Left lung (tissue), 10 donors: ENCODE measurements around the gene PRCP. TPM values are rescaled to one million over a fixed set of nuclear protein-coding genes. Genes with fewer than 3 reads are reported as not detected.
A peak's percentile ranks its signal among the peaks of the same experiment; 100 is the strongest.

ENCODE experiments used
- ATAC-seq: fragments of 200-7000 bp; cut with Tn5 transposase; one replicate; pipeline ENCODE4 v1.9.1; 2020; ENCODE audit warnings: moderate library complexity
- DNase-seq, 4 donors: peaks; one replicate each; pipeline ENCODE4 v3.0.0-alpha.2; 2013 to 2020
- H3K27ac ChIP-seq, 2 donors: fragments of 200-600 bp; sonication (generic) in 1 of 2; one replicate each; pipeline versions ENCODE4 v1.5.0 to v1.8.0; 2020 to 2021
- H3K27me3 ChIP-seq, 2 donors: fragments of 200-600 bp; sonication (generic) in 1 of 2; one replicate each; pipeline versions ENCODE4 v1.5.0 to v1.8.0; 2020 to 2021
- H3K36me3 ChIP-seq, 2 donors: fragments of 200-600 bp; sonication (generic) in 1 of 2; one replicate each; pipeline versions ENCODE4 v1.5.0 to v1.8.0; 2020 to 2021
- H3K4me1 ChIP-seq, 2 donors: fragments of 200-600 bp; one replicate each; pipeline ENCODE4 v1.8.0; 2021
- H3K4me3 ChIP-seq, 2 donors: fragments of 200-600 bp; sonication (generic) in 1 of 2; one replicate each; pipeline versions ENCODE4 v1.5.0 to v1.8.0; 2020 to 2021; ENCODE audit warnings: mild to moderate bottlenecking in 1 of 2
- H3K9me3 ChIP-seq, 2 donors: fragments of 200-600 bp; sonication (generic) in 1 of 2; one replicate each; pipeline versions ENCODE4 v1.5.0 to v1.8.0; 2020 to 2021
- CTCF ChIP-seq, 2 donors: fragments of 200-600 bp; sonication (generic) in 1 of 2; IDR thresholded peaks; one replicate each; pipeline versions ENCODE4 v1.5.0 to v1.8.0; 2021; ENCODE audit warnings: antibody characterized with exemption in 2 of 2
- intact Hi-C, 2 donors: fragments of 100-400 bp; cut with DNase I; formaldehyde crosslinking; loops; one replicate each; pipeline versions ENCODE4 v1.11.2 to v1.14.2; 2022
- polyA plus RNA-seq, 6 donors: library from polyadenylated mRNA; unstranded; fragments of 120-200 nt; gene quantifications; one replicate each; pipeline ENCODE4 v1.2.1, GENCODE V29; 2013; ENCODE audit not compliant: insufficient read length in 6 of 6
- total RNA-seq, 2 donors: library from RNA; stranded (reverse); fragmentation: NEBNext Ultra II Directional; extraction: Animal tissue kit (Norgen Biotek cat#: 25700); gene quantifications; one replicate each; pipeline ENCODE4 v1.2.1, GENCODE V29; 2021
- donor health status: DM: no; HTN: yes; CAD: no.
- donor health status: DM: no; HTN: no; CAD: no.

The PRCP gene
- total and polyA plus RNA-seq, 8 donors, result 82.4 to 261 (median 228) TPM

DNA sequence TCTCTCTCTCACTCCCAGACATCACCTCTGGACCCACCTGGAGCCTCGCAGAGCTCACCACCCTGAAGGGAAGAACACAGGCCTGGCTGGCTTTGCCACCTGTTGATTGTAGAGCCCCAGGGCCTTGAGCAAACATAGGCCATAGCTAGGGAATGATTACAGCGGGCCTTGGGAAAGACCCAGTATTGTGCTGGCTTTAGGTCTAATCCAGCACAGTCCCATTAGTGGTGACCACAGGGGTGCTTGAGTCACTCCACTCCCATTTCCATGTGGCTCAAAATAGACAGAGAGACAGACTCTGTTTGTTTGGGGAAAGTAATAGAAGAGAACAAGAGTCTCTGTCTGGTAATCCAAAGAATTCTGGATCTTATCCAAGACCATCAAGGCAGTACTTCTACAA lies 123.9 kb downstream of the PRCP start:
- no peak overlapping the region for H3K4me3 ChIP-seq
- DNase-seq (no peak), ATAC-seq (no peak)
- H3K27me3 ChIP-seq, result no peaks in the 10 kb centered on the region
- intact Hi-C loops, result no loop called here
- peaks cover 0 to 10% of the 10 kb centered on the region in 2 donors for H3K9me3 ChIP-seq
- no peak for TF ChIP-seq CTCF (IDR thresholded peaks at IDR 0.05)
- no peaks in the 10 kb centered on the region for H3K36me3 ChIP-seq
- H3K27ac ChIP-seq, result no peak overlapping the region
- H3K4me1 ChIP-seq, result no peaks in the 10 kb centered on the region

DNA sequence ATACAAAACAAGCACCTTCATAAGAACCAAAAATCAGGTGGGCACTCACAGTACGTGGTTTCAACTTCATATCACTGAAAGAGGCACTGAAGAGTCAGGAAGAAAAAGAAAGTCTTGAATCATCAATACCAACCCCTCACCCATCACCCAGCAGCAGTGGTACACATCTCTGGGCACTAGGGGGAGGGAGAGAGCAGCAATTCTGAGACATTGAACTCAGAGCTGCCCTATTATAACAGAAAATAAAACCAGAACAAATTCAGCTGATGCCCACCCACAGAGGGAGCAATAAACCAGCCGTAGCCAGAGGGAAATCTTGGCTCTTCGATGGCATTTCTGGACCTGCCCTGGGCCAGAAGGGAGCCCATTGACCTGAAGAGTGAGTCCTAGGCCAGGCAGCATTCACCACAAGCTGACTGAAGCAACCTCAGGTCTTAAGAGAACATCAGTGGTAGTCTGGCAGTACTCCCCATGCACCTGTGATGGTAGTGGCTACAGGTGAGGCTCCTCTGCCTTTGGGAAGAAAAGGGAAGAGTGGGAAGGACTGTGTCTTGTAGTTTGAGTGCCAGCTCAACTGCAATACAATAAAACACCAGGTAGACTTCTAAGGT lies 124.4 kb downstream of the PRCP start:
- H3K9me3 ChIP-seq, result peaks cover 0 to 10% of the 10 kb centered on the region in 2 donors
- no peak for DNase-seq
- H3K27me3 ChIP-seq, result no peaks in the 10 kb centered on the region
- peak; percentile 69 for ATAC-seq
- H3K27ac ChIP-seq, result no peak overlapping the region
- TF ChIP-seq CTCF (IDR thresholded peaks at IDR 0.05), result peak; percentile 20 to 35
- no peak overlapping the region for H3K4me3 ChIP-seq
- no peaks in the 10 kb centered on the region for H3K36me3 ChIP-seq
- no peaks in the 10 kb centered on the region for H3K4me1 ChIP-seq
- intact Hi-C loops, result no loop called here

GRCh38 chr11:82775218-82775617 lies 125.0 kb downstream of the PRCP start:
- intact Hi-C loops, result no loop called here
- no peak overlapping the region for H3K4me3 ChIP-seq
- no peak overlapping the region for H3K27ac ChIP-seq
- peaks cover 0 to 10% of the 10 kb centered on the region in 2 donors for H3K9me3 ChIP-seq
- no peak for DNase-seq
- H3K36me3 ChIP-seq, result no peaks in the 10 kb centered on the region
- no peak for ATAC-seq
- no peaks in the 10 kb centered on the region for H3K27me3 ChIP-seq
- no peak for TF ChIP-seq CTCF (IDR thresholded peaks at IDR 0.05)
- H3K4me1 ChIP-seq, result no peaks in the 10 kb centered on the region

Other genes with a start within 250 kb of the PRCP start
- not detected for gene FAM181B, start 166.6 kb downstream of the PRCP start, total RNA-seq
- under 1 TPM; 0.06 to 0.15 (median 0.09) TPM for gene FAM181B, start 166.6 kb downstream of the PRCP start, polyA plus RNA-seq
- 1 to 10 TPM; 2.9 to 4.2 TPM for gene DDIAS, start 1.3 kb upstream of the PRCP start, total RNA-seq
- gene DDIAS, start 1.3 kb upstream of the PRCP start, polyA plus RNA-seq, result 1 to 10 TPM; 4.9 to 7.3 (median 5.6) TPM
- gene RAB30, start 171.5 kb upstream of the PRCP start, total RNA-seq, result 10 to 100 TPM; 14.2 to 15.3 TPM
- gene RAB30, start 171.5 kb upstream of the PRCP start, polyA plus RNA-seq, result 10 to 100 TPM; 11.3 to 15.9 (median 14.2) TPM